Gastroesophageal sphincter (tissue), 4 donors: ENCODE measurements around the gene ARMC8. TPM values are rescaled to one million over a fixed set of nuclear protein-coding genes. Genes with fewer than 3 reads are reported as not detected.

Experiments
- ATAC-seq: fragments of 150-250 bp; one replicate; pipeline ENCODE4 v1.9.1; 2016; ENCODE audit warnings: mild to moderate bottlenecking, moderate library complexity
- H3K27ac ChIP-seq, 4 donors: fragments of 200-600 bp; sonication (generic) in 3 of 4; 1 replicate in 3 of 4; 2 replicates in 1 of 4; pipeline ENCODE4 v1.5.1; 2016 to 2019
- H3K27me3 ChIP-seq: fragments of 200-600 bp; sonication (generic); one replicate; pipeline ENCODE4 v1.5.1; 2019
- H3K36me3 ChIP-seq, 2 donors: fragments of 200-600 bp; sonication (generic); one replicate each; pipeline ENCODE4 v1.5.1; 2019; ENCODE audit warnings: control low read depth in 1 of 2
- H3K4me1 ChIP-seq, 3 donors: fragments of 200-600 bp; sonication (generic); 1 replicate in 2 of 3; 2 replicates in 1 of 3; pipeline ENCODE4 v1.5.1; 2016 to 2019; ENCODE audit warnings: control low read depth in 2 of 3
- H3K4me3 ChIP-seq, 2 donors: fragments of 200-600 bp; sonication (generic); one replicate each; pipeline ENCODE4 v1.5.1; 2019; ENCODE audit warnings: mild to moderate bottlenecking in 1 of 2, moderate library complexity in 1 of 2
- H3K9me3 ChIP-seq, 3 donors: fragments of 200-600 bp; sonication (generic); one replicate each; pipeline ENCODE4 v1.5.1; 2017 to 2019; ENCODE audit warnings: control low read depth in 2 of 3
- CTCF ChIP-seq, 4 experiments: fragments of 200-600 bp in 2 of 4; fragments of 450-650 bp in 2 of 4; sonication (generic) in 1 of 4; IDR thresholded peaks; one replicate each; pipeline ENCODE4 v1.5.1; 2017 to 2019; ENCODE audit warnings: antibody characterized with exemption in 4 of 4, mild to moderate bottlenecking in 2 of 4, moderate library complexity in 2 of 4
- EP300 ChIP-seq: sonication (generic); formaldehyde crosslinking; IDR thresholded peaks from one replicate; pipeline ENCODE4 v1.6.1; 2017; ENCODE audit warnings: antibody characterized with exemption, mild to moderate bottlenecking
- POLR2A ChIP-seq, 2 donors: fragments of 450-650 bp; IDR thresholded peaks; one replicate each; pipeline ENCODE4 v1.6.1; 2017; ENCODE audit warnings: antibody characterized with exemption in 2 of 2, mild to moderate bottlenecking in 2 of 2, moderate library complexity in 1 of 2
- POLR2AphosphoS5 ChIP-seq: sonication (generic); formaldehyde crosslinking; IDR thresholded peaks from one replicate; pipeline ENCODE4 v1.6.1; 2017; ENCODE audit warnings: antibody characterized with exemption
- WGBS, 2 donors: methylation state at CpG; one replicate each; pipeline ENCODE4 v1.1.5; 2018; ENCODE audit warnings: low coverage in 1 of 2; 5-methylcytosine and 5-hydroxymethylcytosine counted together
- total RNA-seq, 4 donors: library from RNA; depleted of rRNA; stranded (reverse); fragments of >200 nt; gene quantifications; one replicate each; pipeline ENCODE4 v1.1.0, GENCODE V29; 2016

ARMC8 gene
- total RNA-seq, 4 donors from 2014 or later = 76.0 to 102 (median 91.6) TPM

- ATAC-seq = no peak
- TF ChIP-seq EP300 (no peak), POLR2A (IDR thresholded peaks at IDR 0.05) (no peak), POLR2AphosphoS5 (no peak), CTCF (IDR thresholded peaks at IDR 0.05) (no peak)
- Histone ChIP-seq H3K36me3 (peaks cover 0 to 36% of the 10 kb centered on the region in 2 donors), H3K27me3 (no peaks in the 10 kb centered on the region), H3K4me1 (peaks cover 0 to 30% (median 5%) of the 10 kb centered on the region in 3 donors), H3K27ac (peak overlapping the region; percentile 52 to 84 (median 80)), H3K4me3 (peak overlapping the region; percentile 66 to 86), H3K9me3 (no peaks in the 10 kb centered on the region)
- 25 to 48% methylated on average over 4 to 8 of the region's 13 CpGs for WGBS, 2 donors
These were observed 13.2 kb upstream of the ARMC8 start for GRCh38 chr3:138173769-138174420.

GRCh38 chr3:138174421-138175131, 12.5 kb upstream of the ARMC8 start, which contains the start of gene DBR1:
Gene DBR1 (minus strand): TSS chr3:138174921. CDS start chr3:138174795, 126 bp downstream.
- Histone ChIP-seq H3K27ac (peak within 1 kb of the TSS; percentile 52 to 84 (median 80)), H3K27me3 (no peaks in the 10 kb centered on the region), H3K36me3 (peaks cover 0 to 29% of the 10 kb centered on the region in 2 donors), H3K4me3 (peak within 1 kb of the TSS; percentile 66 to 86), H3K4me1 (peaks cover 0 to 30% (median 5%) of the 10 kb centered on the region in 3 donors), H3K9me3 (no peaks in the 10 kb centered on the region)
- TF ChIP-seq POLR2A (IDR thresholded peaks at IDR 0.05) = peak; percentile 61 to 70
- TF ChIP-seq EP300 = no peak
- TF ChIP-seq CTCF (IDR thresholded peaks at IDR 0.05) = peak in 1 of 4 experiments; percentile 18
- peak; percentile 43 for TF ChIP-seq POLR2AphosphoS5
- 0% methylated on average over 11 of the region's 38 CpGs for WGBS, 2 donors
- peak; percentile 92 for ATAC-seq

- no peak for ATAC-seq
- Histone ChIP-seq H3K4me1 (peaks cover 0 to under 1% (median 0%) of the 10 kb centered on the region in 3 donors), H3K27ac (no peak overlapping the region), H3K9me3 (no peaks in the 10 kb centered on the region), H3K27me3 (no peaks in the 10 kb centered on the region), H3K4me3 (no peak overlapping the region), H3K36me3 (no peaks in the 10 kb centered on the region)
- no peak for TF ChIP-seq POLR2AphosphoS5
- no peak for TF ChIP-seq POLR2A (IDR thresholded peaks at IDR 0.05)
- peak; percentile 9 to 47 (median 28) for TF ChIP-seq CTCF (IDR thresholded peaks at IDR 0.05)
- no peak for TF ChIP-seq EP300
- WGBS, 2 donors = 7 to 12% methylated on average over 2 of the region's 2 CpGs
These were observed 6.6 kb upstream of the ARMC8 start for GRCh38 chr3:138180375-138181029.

GRCh38 chr3:138184994-138185393, 2.1 kb upstream of the ARMC8 start:
- Histone ChIP-seq H3K4me1 (peaks cover 4 to 23% (median 12%) of the 10 kb centered on the region in 3 donors), H3K4me3 (no peak overlapping the region), H3K9me3 (no peaks in the 10 kb centered on the region), H3K27me3 (no peaks in the 10 kb centered on the region), H3K36me3 (no peaks in the 10 kb centered on the region), H3K27ac (no peak overlapping the region)
- ATAC-seq = no peak
- 44 to 60% methylated on average over 1 to 3 of the region's 3 CpGs for WGBS, 2 donors
- TF ChIP-seq EP300 = no peak
- TF ChIP-seq CTCF (IDR thresholded peaks at IDR 0.05) = no peak
- no peak for TF ChIP-seq POLR2A (IDR thresholded peaks at IDR 0.05)
- no peak for TF ChIP-seq POLR2AphosphoS5
